CD4-positive, alpha-beta T cell (primary cell): ENCODE data around the gene CDK11B. TPM values are rescaled to one million over a fixed set of nuclear protein-coding genes. Genes with fewer than 3 reads are reported as not detected.
"Not testable (repeated sequence)": the region's sequence is repeated elsewhere in the genome, so short reads cannot be mapped to it uniquely, and the experiment has no call there.

Experiments
- ATAC-seq: fragments of 200-7000 bp; cut with Tn5 transposase; one replicate; pipeline ENCODE4 v1.10.0; 2022; ENCODE audit warnings: mild to moderate bottlenecking; ENCODE audit not compliant: poor library complexity
- CTCF ChIA-PET: fragments of 350-600 bp; sonication (Branson Sonifier 250); formaldehyde crosslinking; loops from one replicate; lab custom pipeline; 2021; ENCODE audit warnings: antibody characterized with exemption, inconsistent platforms; lab: Charles Lee
- POLR2A ChIA-PET: fragments of 350-600 bp; sonication (Branson Sonifier 250); formaldehyde crosslinking; loops from one replicate; lab custom pipeline; 2021; ENCODE audit warnings: antibody characterized with exemption, inconsistent platforms; lab: Charles Lee
- DNase-seq, 14 experiments: peaks; one replicate each; pipeline ENCODE4 v3.0.0-alpha.2; 2013 to 2020; ENCODE audit warnings: mixed read lengths in 2 of 14
- H3K27ac ChIP-seq, 2 donors: one replicate each; pipeline versions ENCODE4 v1.5.1 to v1.7.0; 2013; ENCODE audit warnings: low read length in 2 of 2, low read depth in 1 of 2, mild to moderate bottlenecking in 1 of 2
- H3K27me3 ChIP-seq, 2 experiments: 1 replicate in 1 of 2; 2 replicates in 1 of 2; pipeline versions ENCODE4 v1.6.1 to v1.7.0; 2013; ENCODE audit warnings: low read length in 2 of 2, control low read depth in 1 of 2, mild to moderate bottlenecking in 1 of 2, moderate library complexity in 1 of 2; ENCODE audit not compliant: insufficient read depth in 2 of 2, control insufficient read depth in 1 of 2
- H3K36me3 ChIP-seq: one replicate; pipeline ENCODE4 v1.6.1; 2013; ENCODE audit warnings: low read length, control low read depth; ENCODE audit not compliant: insufficient read depth
- H3K4me1 ChIP-seq: one replicate; pipeline ENCODE4 v1.6.1; 2013; ENCODE audit warnings: low read length, control low read depth; ENCODE audit not compliant: insufficient read depth
- H3K4me3 ChIP-seq: one replicate; pipeline ENCODE4 v1.5.1; 2013; ENCODE audit warnings: mild to moderate bottlenecking, low read length, moderate library complexity
- H3K9me3 ChIP-seq, 2 experiments: 1 replicate in 1 of 2; 2 replicates in 1 of 2; pipeline versions ENCODE4 v1.6.1 to v1.7.0; 2013; ENCODE audit warnings: low read length in 2 of 2, mild to moderate bottlenecking in 2 of 2, control low read depth in 1 of 2, moderate library complexity in 1 of 2; ENCODE audit not compliant: control insufficient read depth in 1 of 2, insufficient read depth in 1 of 2
- H3K27ac Mint-ChIP-seq: one replicate; pipeline ENCODE4 v1.8.0; 2020; ENCODE audit warnings: mixed read lengths
- H3K27me3 Mint-ChIP-seq: one replicate; pipeline ENCODE4 v1.8.0; 2021; ENCODE audit warnings: mixed read lengths
- H3K36me3 Mint-ChIP-seq: one replicate; pipeline ENCODE4 v1.8.0; 2021; ENCODE audit warnings: low read depth, mixed read lengths
- H3K4me1 Mint-ChIP-seq: one replicate; pipeline ENCODE4 v1.8.0; 2021; ENCODE audit warnings: low read depth, mixed read lengths
- H3K4me3 Mint-ChIP-seq: one replicate; pipeline ENCODE4 v1.8.0; 2020; ENCODE audit warnings: mild to moderate bottlenecking, mixed read lengths
- H3K9me3 Mint-ChIP-seq: one replicate; pipeline ENCODE4 v1.8.0; 2020; ENCODE audit warnings: mixed read lengths
- intact Hi-C, 2 experiments: fragments of 100-400 bp; cut with DNase I in 1 of 2; cut with micrococcal nuclease in 1 of 2; formaldehyde crosslinking; loops; one replicate each; pipeline versions ENCODE4 v1.15.1 to v1.9.0; 2023 to 2025; cut with DNase I, micrococcal nuclease
- total RNA-seq, 174 experiments: library from RNA in 2 of 174; stranded (reverse) in 2 of 174; gene quantifications; one replicate each; pipeline ENCODE4 v1.2.3 and lab custom pipeline; 2021 to 2026
- TF ChIP-seq, protein P1 (sequence below): fragments of 200-600 bp; IDR thresholded peaks from one replicate; pipeline ENCODE4 v1.8.0; 2022; ENCODE audit warnings: antibody characterized with exemption, mild to moderate bottlenecking

Gene CDK11B
- total RNA-seq, 2 experiments from 2014 or later: 49.8 to 52.0 TPM

DNA sequence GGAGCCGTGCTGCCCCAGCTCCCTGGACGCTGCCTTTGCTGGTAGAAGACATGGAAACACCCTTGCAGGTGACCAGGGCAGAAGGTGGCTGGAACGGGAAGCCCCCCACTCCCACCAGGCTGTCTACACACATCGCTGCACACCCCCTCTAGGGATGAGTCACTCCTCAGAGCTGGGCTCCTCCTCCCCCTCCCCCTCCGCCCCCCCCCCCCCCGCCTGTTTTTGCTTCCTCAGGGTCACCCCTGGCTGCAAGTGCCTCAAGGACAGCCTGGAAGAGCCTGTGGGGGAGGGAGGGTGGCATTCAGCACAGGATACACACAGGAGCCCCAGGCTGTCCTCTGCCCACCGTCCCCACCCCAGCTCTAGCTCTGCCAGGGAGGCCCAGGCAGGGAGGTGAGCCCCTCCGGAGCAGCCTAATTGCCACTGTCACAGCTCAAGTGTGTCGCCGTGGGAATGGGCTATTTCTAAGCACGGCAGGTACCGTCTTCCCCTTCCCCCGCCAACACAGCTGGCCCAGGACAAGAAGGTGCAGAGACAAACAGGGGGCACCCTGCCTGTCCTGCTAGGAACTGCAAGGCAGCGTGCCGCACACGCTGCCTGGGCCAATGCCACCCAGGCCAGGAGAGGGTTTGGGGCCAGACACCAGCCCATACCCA is 61.4 kb downstream of the CDK11B start:
- H3K4me1 ChIP-seq: peaks cover 25% of the 10 kb centered on the region
- DNase-seq (peak in 2 of 14 experiments; percentile 56 to 65), ATAC-seq (peak; percentile 56)

DNA sequence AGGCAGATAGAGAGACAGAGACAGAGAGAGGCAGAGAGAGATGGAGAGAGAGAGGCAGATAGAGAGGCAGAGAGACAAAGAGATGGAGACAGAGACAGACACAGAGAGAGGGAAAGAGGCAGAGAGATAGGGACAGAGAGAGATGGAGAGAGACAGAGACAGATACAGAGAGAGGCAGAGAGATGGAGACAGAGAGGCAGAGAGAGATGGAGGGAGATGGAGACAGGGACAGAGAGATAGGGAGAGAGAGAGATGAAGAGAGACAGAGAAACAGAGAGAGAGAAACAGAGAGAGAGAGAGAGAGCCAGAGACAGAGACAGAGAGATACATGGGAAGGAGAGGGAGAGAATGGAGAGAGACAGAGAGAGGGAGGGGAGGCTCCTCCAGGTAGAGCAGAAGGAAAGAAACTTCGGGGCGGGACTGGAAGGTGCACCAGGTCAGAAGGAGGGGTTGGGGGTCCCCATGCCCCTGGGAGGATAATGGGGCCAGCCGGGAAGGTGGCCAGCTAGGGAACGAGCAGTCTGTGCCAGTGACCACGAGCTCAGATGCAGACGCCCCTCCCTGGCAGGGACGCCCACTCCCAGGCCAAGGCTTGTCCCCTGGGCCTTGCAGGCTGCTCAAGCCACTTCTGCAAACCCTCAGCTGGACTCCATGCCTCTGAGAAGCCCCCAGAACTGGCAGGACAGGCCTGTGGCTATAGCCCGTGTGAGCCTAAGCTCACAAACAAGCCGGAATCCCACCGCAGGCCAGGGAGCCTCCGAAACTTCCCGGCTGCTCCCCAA is 62.1 kb downstream of the CDK11B start:
- POLR2A ChIA-PET: interaction anchor here (3.3 kb wide), 1 partner anchor 18 kb away, joined by 21 read pairs; the partner anchor contains the start of gene MIB2
- CTCF ChIA-PET: no interaction called here
- no peak overlapping the region for H3K4me3 Mint-ChIP-seq

More for the DNA sequence above, 61.4 kb downstream of the CDK11B start:
- intact Hi-C loops: no loop called here
- H3K4me3 ChIP-seq: no peak overlapping the region
- Mint-ChIP-seq H3K4me1 (peaks cover 4% of the 10 kb centered on the region), H3K36me3 (no peaks in the 10 kb centered on the region), H3K27ac (no peak overlapping the region), H3K9me3 (no peaks in the 10 kb centered on the region), H3K27me3 (no peaks in the 10 kb centered on the region), H3K4me3 (peak overlapping the region; percentile 73)
- TF ChIP-seq, protein P1, sequence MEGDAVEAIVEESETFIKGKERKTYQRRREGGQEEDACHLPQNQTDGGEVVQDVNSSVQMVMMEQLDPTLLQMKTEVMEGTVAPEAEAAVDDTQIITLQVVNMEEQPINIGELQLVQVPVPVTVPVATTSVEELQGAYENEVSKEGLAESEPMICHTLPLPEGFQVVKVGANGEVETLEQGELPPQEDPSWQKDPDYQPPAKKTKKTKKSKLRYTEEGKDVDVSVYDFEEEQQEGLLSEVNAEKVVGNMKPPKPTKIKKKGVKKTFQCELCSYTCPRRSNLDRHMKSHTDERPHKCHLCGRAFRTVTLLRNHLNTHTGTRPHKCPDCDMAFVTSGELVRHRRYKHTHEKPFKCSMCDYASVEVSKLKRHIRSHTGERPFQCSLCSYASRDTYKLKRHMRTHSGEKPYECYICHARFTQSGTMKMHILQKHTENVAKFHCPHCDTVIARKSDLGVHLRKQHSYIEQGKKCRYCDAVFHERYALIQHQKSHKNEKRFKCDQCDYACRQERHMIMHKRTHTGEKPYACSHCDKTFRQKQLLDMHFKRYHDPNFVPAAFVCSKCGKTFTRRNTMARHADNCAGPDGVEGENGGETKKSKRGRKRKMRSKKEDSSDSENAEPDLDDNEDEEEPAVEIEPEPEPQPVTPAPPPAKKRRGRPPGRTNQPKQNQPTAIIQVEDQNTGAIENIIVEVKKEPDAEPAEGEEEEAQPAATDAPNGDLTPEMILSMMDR: no peak
- POLR2A ChIA-PET: interaction anchor here (3.3 kb wide), 1 partner anchor 17 kb away, joined by 21 read pairs; the partner anchor contains the start of gene MIB2
- H3K36me3 ChIP-seq: no peaks in the 10 kb centered on the region
- CTCF ChIA-PET: no interaction called here
- H3K9me3 ChIP-seq: no peaks in the 10 kb centered on the region
- peaks cover 0 to 4% of the 10 kb centered on the region in 2 experiments for H3K27me3 ChIP-seq
- H3K27ac ChIP-seq: no peak overlapping the region

DNA sequence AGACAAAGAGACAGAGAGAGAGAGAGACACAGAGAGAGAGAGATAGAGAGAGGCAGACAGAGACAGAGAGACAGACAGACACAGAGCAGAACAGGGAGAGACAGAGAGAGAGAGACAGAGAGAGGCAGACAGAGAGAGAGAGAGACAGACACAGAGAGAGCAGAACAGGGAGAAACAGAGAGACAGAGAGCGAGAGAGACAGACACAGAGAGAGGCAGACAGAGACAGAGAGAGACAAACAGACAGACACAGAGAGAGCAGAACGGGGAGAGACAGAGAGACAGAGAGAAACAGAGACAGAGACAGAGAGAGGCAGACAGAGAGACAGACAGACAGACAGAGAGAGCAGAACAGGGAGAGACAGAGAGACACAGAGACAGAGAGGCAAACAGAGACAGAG is 63.5 kb downstream of the CDK11B start:
- ATAC-seq, CTCF ChIA-PET, H3K9me3 ChIP-seq, H3K27ac ChIP-seq, H3K4me3 ChIP-seq, H3K36me3 ChIP-seq, H3K36me3 Mint-ChIP-seq, H3K27me3 Mint-ChIP-seq, H3K27ac Mint-ChIP-seq, H3K4me1 Mint-ChIP-seq, POLR2A ChIA-PET, DNase-seq, H3K4me3 Mint-ChIP-seq, intact Hi-C loops, H3K9me3 Mint-ChIP-seq, H3K27me3 ChIP-seq: not testable (repeated sequence)
- H3K4me1 ChIP-seq: peaks cover 18% of the 10 kb centered on the region

More for the DNA sequence above, 62.1 kb downstream of the CDK11B start:
- Histone ChIP-seq H3K27ac (no peak overlapping the region), H3K9me3 (no peaks in the 10 kb centered on the region), H3K4me1 (peaks cover 25% of the 10 kb centered on the region), H3K4me3 (no peak overlapping the region), H3K27me3 (peaks cover 0 to 4% of the 10 kb centered on the region in 2 experiments), H3K36me3 (no peaks in the 10 kb centered on the region)
- peaks cover 4% of the 10 kb centered on the region for H3K4me1 Mint-ChIP-seq
- TF ChIP-seq, protein P1: no peak
- no peaks in the 10 kb centered on the region for H3K27me3 Mint-ChIP-seq
- H3K27ac Mint-ChIP-seq: no peak overlapping the region
- ATAC-seq (no peak), DNase-seq (peak in 1 of 14 experiments; percentile 29)
- intact Hi-C loops: no loop called here
- H3K36me3 Mint-ChIP-seq: no peaks in the 10 kb centered on the region
- H3K9me3 Mint-ChIP-seq: no peaks in the 10 kb centered on the region
